Measurements from ENCODE around the gene CWC27. TPM values are rescaled to one million over a fixed set of nuclear protein-coding genes. Genes with fewer than 3 reads are reported as not detected.

Gene CWC27
- total and polyA plus RNA-seq, 3 donors from 2014 or later, result 12.4 to 22.9 (median 17.5) TPM

DNA sequence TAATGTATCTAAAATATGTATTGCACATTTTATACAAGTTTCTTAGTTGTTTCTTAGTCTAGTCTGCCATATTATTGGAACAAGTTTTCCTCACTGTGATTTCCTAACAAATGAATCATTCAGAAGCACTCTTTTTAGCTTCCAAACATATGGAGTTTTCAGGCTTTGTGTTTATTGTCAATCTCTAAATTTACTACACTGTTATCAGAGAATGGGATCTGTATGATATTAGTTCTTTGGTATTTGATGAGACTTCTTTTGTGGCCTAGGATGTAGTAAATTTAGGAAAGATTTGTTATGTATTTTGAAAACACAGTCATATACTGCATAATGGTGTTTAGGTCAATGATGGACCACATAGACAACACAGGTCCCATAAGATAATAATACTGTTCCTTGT, 25.9 kb upstream of the CWC27 start:
- no peak overlapping the region for H3K4me3 ChIP-seq
- no peak for TF ChIP-seq CTCF (IDR thresholded peaks at IDR 0.05)
- no peak for TF ChIP-seq POLR2A (IDR thresholded peaks at IDR 0.05)
- intact Hi-C loops (cut with DNase I; ENCODE audit: low total_unique reads), result no loop called here
- no peak overlapping the region for H3K27ac ChIP-seq
- DNase-seq, result no peak
- no peaks in the 10 kb centered on the region for H3K36me3 ChIP-seq (ENCODE audit: low read depth, missing control alignments)
- H3K4me1 ChIP-seq, result no peaks in the 10 kb centered on the region
- no peaks in the 10 kb centered on the region for H3K9me3 ChIP-seq
- no peaks in the 10 kb centered on the region for H3K27me3 ChIP-seq

DNA sequence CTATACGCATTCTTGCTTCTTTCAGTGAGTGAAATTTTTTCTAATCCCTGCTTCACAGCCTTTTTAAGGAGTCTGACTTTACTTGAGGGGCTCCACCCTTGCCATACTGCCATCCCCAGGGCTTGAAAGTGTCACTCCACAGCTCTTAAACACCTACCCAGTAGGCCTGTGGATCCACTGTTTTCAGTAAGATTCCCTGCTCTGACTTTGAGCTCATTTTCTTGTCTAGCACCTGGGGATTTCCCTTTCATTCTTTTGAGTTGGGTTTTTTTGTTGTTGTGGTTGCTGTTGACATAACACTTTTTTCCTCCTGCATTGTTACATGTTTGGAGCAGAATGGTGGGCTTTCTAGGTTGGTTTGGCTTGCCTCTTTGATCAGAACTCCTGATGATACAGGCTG, 23.8 kb upstream of the CWC27 start:
- H3K27me3 ChIP-seq, result no peaks in the 10 kb centered on the region
- no peaks in the 10 kb centered on the region for H3K9me3 ChIP-seq
- no peak overlapping the region for H3K27ac ChIP-seq
- no peak for DNase-seq
- H3K4me1 ChIP-seq, result no peaks in the 10 kb centered on the region
- intact Hi-C loops (cut with DNase I; ENCODE audit: low total_unique reads), result no loop called here
- no peaks in the 10 kb centered on the region for H3K36me3 ChIP-seq (ENCODE audit: low read depth, missing control alignments)
- WGBS, 2 donors, result 96% methylated on average over 1 of the region's 1 CpG
- H3K4me3 ChIP-seq, result no peak overlapping the region
- no peak for TF ChIP-seq CTCF (IDR thresholded peaks at IDR 0.05)
- TF ChIP-seq POLR2A (IDR thresholded peaks at IDR 0.05), result no peak

- DNase-seq, result no peak
- no peaks in the 10 kb centered on the region for H3K9me3 ChIP-seq
- no peak overlapping the region for H3K4me3 ChIP-seq
- no peaks in the 10 kb centered on the region for H3K4me1 ChIP-seq
- H3K27me3 ChIP-seq, result no peaks in the 10 kb centered on the region
- 92 to 100% methylated on average over 1 of the region's 1 CpG for WGBS, 2 donors
- intact Hi-C loops (cut with DNase I; ENCODE audit: low total_unique reads), result no loop called here
- no peak overlapping the region for H3K27ac ChIP-seq
- TF ChIP-seq POLR2A (IDR thresholded peaks at IDR 0.05), result no peak
- no peak for TF ChIP-seq CTCF (IDR thresholded peaks at IDR 0.05)
- no peaks in the 10 kb centered on the region for H3K36me3 ChIP-seq (ENCODE audit: low read depth, missing control alignments)
These were observed 22.3 kb upstream of the CWC27 start for GRCh38 chr5:64746446-64746845.

- Histone ChIP-seq H3K27ac (no peak overlapping the region), H3K9me3 (no peaks in the 10 kb centered on the region), H3K4me1 (no peaks in the 10 kb centered on the region), H3K4me3 (no peak overlapping the region), H3K36me3 (ENCODE audit: low read depth, missing control alignments) (no peaks in the 10 kb centered on the region), H3K27me3 (no peaks in the 10 kb centered on the region)
- intact Hi-C loops (cut with DNase I; ENCODE audit: low total_unique reads), result no loop called here
- DNase-seq, result no peak
- WGBS, 2 donors, result 84 to 92% methylated on average over 4 of the region's 4 CpGs
- TF ChIP-seq CTCF (IDR thresholded peaks at IDR 0.05) (no peak), POLR2A (IDR thresholded peaks at IDR 0.05) (no peak)
These were observed 19.3 kb upstream of the CWC27 start for GRCh38 chr5:64749385-64749784.

DNA sequence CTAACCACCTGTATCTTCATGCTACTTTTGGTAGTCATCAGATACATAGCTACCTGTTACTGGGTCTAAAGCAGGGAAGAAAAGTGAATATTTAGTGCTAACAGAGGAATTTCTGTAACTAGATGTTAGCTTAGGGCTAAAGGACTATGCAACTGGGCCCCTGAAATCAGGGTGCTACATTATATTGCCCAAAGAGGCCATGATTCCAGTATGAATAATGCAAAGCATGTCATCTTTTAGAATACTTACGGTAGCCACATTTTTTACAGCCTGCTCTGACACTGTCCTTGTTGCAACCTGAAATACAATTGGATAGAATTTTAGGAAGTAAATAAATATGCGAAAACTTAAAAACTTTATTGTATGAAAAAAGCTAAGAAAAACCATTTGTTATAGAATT, 14.7 kb upstream of the CWC27 start:
- TF ChIP-seq POLR2A (IDR thresholded peaks at IDR 0.05), result no peak
- TF ChIP-seq CTCF (IDR thresholded peaks at IDR 0.05), result no peak
- intact Hi-C loops (cut with DNase I; ENCODE audit: low total_unique reads), result no loop called here
- Histone ChIP-seq H3K4me3 (no peak overlapping the region), H3K27me3 (no peaks in the 10 kb centered on the region), H3K9me3 (no peaks in the 10 kb centered on the region), H3K36me3 (ENCODE audit: low read depth, missing control alignments) (no peaks in the 10 kb centered on the region), H3K4me1 (no peaks in the 10 kb centered on the region), H3K27ac (no peak overlapping the region)
- DNase-seq, result no peak
- 96% methylated on average over 2 of the region's 2 CpGs for WGBS, 2 donors

Data from testis (tissue), 3 donors.